Pancreas (tissue), 10 donors: ENCODE results near the gene RRAGD. TPM values are rescaled to one million over a fixed set of nuclear protein-coding genes. Genes with fewer than 3 reads are reported as not detected.

Source experiments
- ATAC-seq, 4 donors: fragments of 200-7000 bp; cut with Tn5 transposase; one replicate each; pipeline versions ENCODE4 v1.8.0 to v1.9.1; 2020; ENCODE audit warnings: mild to moderate bottlenecking in 4 of 4, moderate library complexity in 4 of 4
- DNase-seq, 6 donors: peaks; one replicate each; pipeline ENCODE4 v3.0.0-alpha.2; 2020
- FAIRE-seq: peaks from 2 replicates; lab custom pipeline; 2012; peaks lifted over from hg19 to GRCh38; lab: Jason Lieb, UNC
- H3K27ac ChIP-seq, 4 donors: fragments of 200-600 bp; sonication (generic); 1 replicate in 3 of 4; 2 replicates in 1 of 4; pipeline versions ENCODE4 v1.5.0 to v1.8.0; 2020
- H3K27me3 ChIP-seq, 4 donors: fragments of 200-600 bp; one replicate each; pipeline ENCODE4 v1.8.0; 2021
- H3K36me3 ChIP-seq, 3 donors: fragments of 200-600 bp; sonication (generic) in 1 of 3; one replicate each; pipeline versions ENCODE4 v1.5.0 to v1.8.0; 2020 to 2021
- H3K4me1 ChIP-seq, 3 donors: fragments of 200-600 bp; one replicate each; pipeline ENCODE4 v1.8.0; 2021
- H3K4me3 ChIP-seq, 4 donors: fragments of 200-600 bp; sonication (generic) in 2 of 4; one replicate each; pipeline versions ENCODE4 v1.5.0 to v1.8.0; 2020 to 2021
- H3K9me3 ChIP-seq, 4 donors: fragments of 200-600 bp; one replicate each; pipeline ENCODE4 v1.8.0; 2021
- WGBS, 2 donors: extraction: QIAGEN DNeasy Blood & Tissue Kit; methylation state at CpG; one replicate each; pipeline ENCODE4 v1.1.7; 2013; 5-methylcytosine and 5-hydroxymethylcytosine counted together
- intact Hi-C, 3 donors: fragments of 100-400 bp; cut with DNase I; formaldehyde crosslinking; loops; one replicate each; pipeline versions ENCODE4 v1.11.1 to v1.14.2; 2022
- polyA plus RNA-seq, 2 donors: library from polyadenylated mRNA; stranded (reverse); fragments of 200-250 nt; gene quantifications; one replicate each; pipeline ENCODE4 v1.2.3, GENCODE V29; 2013
- total RNA-seq, 6 donors: library from RNA; stranded (reverse); fragmentation: NEBNext Ultra II Directional in 4 of 6; extraction: Animal tissue kit (Norgen Biotek cat#: 25700) in 4 of 6; gene quantifications; one replicate each; pipeline versions ENCODE4 v1.2.1 to v1.2.4, GENCODE V29; 2021 to 2023
- TF ChIP-seq, protein P1 (sequence below), 4 donors: fragments of 200-600 bp; sonication (generic) in 3 of 4; IDR thresholded peaks; one replicate each; pipeline versions ENCODE4 v1.5.0 to v1.8.0; 2021; ENCODE audit warnings: antibody characterized with exemption in 4 of 4
- donor health status: healthy with polysubstance abuse.
- donor health status: DM: no; HTN: no; CAD: no; lungs with moderate emphysema.
- donor health status: DM: no; HTN: no; CAD: no.
- donor health status: control.
- donor health status: control.
- donor health status: Bipolar disorder and iron deficiency.
- donor health status: DM: yes; HTN: yes; CAD: no.
- donor health status: DM: no; HTN: no; CAD: no.
- donor health status: DM: no; HTN: no; CAD: no.
- donor health status: DM: yes; HTN: yes; CAD: no.

Gene RRAGD
- total RNA-seq (10 to 100 TPM in 4 of 6 donors, 1 to 10 TPM in 2; 7.6 to 15.4 (median 12.1) TPM), polyA plus RNA-seq (1 to 10 TPM; 2.8 to 6.2 TPM)

GRCh38 chr6:89412071-89413005, at the start of gene RRAGD:
Gene RRAGD (minus strand): TSS chr6:89412273. CDS start chr6:89411993, 280 bp downstream.
- Histone ChIP-seq H3K9me3 (no peaks in the 10 kb centered on the region), H3K36me3 (no peaks in the 10 kb centered on the region), H3K27me3 (no peaks in the 10 kb centered on the region), H3K27ac (peak within 1 kb of the TSS; percentile 35 to 76 (median 62)), H3K4me3 (peak within 1 kb of the TSS; percentile 74 to 95 (median 85)), H3K4me1 (peaks cover 0 to 5% (median 0%) of the 10 kb centered on the region in 3 donors)
- TF ChIP-seq, protein P1, sequence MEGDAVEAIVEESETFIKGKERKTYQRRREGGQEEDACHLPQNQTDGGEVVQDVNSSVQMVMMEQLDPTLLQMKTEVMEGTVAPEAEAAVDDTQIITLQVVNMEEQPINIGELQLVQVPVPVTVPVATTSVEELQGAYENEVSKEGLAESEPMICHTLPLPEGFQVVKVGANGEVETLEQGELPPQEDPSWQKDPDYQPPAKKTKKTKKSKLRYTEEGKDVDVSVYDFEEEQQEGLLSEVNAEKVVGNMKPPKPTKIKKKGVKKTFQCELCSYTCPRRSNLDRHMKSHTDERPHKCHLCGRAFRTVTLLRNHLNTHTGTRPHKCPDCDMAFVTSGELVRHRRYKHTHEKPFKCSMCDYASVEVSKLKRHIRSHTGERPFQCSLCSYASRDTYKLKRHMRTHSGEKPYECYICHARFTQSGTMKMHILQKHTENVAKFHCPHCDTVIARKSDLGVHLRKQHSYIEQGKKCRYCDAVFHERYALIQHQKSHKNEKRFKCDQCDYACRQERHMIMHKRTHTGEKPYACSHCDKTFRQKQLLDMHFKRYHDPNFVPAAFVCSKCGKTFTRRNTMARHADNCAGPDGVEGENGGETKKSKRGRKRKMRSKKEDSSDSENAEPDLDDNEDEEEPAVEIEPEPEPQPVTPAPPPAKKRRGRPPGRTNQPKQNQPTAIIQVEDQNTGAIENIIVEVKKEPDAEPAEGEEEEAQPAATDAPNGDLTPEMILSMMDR (IDR thresholded peaks at IDR 0.05), result no peak
- ATAC-seq, result peak; percentile 85 to 91 (median 86)
- intact Hi-C loops, result no loop called here
- FAIRE-seq, result no peak
- peak; percentile 57 to 85 (median 76) for DNase-seq
- WGBS, 2 donors, result 0 to 2% methylated on average over 62 to 85 of the region's 85 CpGs

DNA sequence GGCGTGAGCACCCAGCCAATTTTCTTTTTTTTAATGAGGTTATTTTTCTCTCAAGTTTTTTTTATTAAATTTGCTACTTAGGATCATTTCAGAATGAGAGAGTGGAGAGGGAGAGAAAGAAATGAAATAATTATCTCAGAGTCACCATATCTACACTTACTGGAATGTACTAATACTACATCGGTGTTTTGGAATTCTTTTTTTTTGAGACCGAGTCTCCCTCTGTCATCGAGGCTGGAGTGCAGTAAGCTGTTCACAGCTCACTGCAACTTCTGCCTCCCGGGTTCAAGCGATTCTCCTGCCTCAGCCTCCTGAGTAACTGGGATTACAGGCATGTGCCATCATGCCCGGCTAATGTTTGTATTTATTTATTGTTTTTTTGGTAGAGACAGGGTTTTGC, 48.6 kb upstream of the RRAGD start:
- H3K27ac ChIP-seq, result no peak overlapping the region
- H3K9me3 ChIP-seq, result no peaks in the 10 kb centered on the region
- intact Hi-C loops, result no loop called here
- no peak for DNase-seq
- no peak for ATAC-seq
- FAIRE-seq, result no peak
- WGBS, 2 donors, result 76 to 80% methylated on average over 7 of the region's 7 CpGs
- no peaks in the 10 kb centered on the region for H3K4me1 ChIP-seq
- H3K27me3 ChIP-seq, result no peaks in the 10 kb centered on the region
- no peak overlapping the region for H3K4me3 ChIP-seq
- TF ChIP-seq, protein P1 (IDR thresholded peaks at IDR 0.05), result no peak
- H3K36me3 ChIP-seq, result no peaks in the 10 kb centered on the region

DNA sequence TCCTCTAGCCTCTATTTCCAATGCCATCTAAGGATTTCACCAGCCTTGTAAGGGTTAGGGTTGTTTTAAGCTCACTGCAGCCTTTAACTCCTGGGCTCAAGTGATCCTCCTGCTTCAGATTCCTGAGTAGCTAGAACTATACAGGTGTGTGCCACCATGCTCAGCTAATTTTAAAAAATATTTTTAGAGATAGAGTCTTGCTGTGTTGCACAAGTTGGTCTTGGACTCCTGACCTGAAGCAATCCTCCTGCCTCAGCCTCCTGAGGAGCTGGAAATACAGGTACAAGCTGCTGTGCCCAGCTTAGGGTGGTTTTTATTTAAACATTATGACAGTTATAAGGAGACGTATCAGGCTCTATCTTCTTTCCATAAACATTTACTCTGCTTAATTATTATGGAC, 47.4 kb upstream of the RRAGD start:
- no peak overlapping the region for H3K27ac ChIP-seq
- intact Hi-C loops, result no loop called here
- H3K4me1 ChIP-seq, result no peaks in the 10 kb centered on the region
- no peaks in the 10 kb centered on the region for H3K27me3 ChIP-seq
- H3K9me3 ChIP-seq, result no peaks in the 10 kb centered on the region
- FAIRE-seq (no peak), ATAC-seq (no peak), DNase-seq (no peak)
- H3K36me3 ChIP-seq, result no peaks in the 10 kb centered on the region
- TF ChIP-seq, protein P1 (IDR thresholded peaks at IDR 0.05), result no peak
- 70 to 77% methylated on average over 1 of the region's 1 CpG for WGBS, 2 donors
- H3K4me3 ChIP-seq, result no peak overlapping the region

- Histone ChIP-seq H3K27me3 (no peaks in the 10 kb centered on the region), H3K27ac (no peak overlapping the region), H3K4me3 (no peak overlapping the region), H3K4me1 (no peaks in the 10 kb centered on the region), H3K9me3 (no peaks in the 10 kb centered on the region), H3K36me3 (no peaks in the 10 kb centered on the region)
- TF ChIP-seq, protein P1 (IDR thresholded peaks at IDR 0.05), result no peak
- no peak for ATAC-seq
- FAIRE-seq, result no peak
- 94 to 97% methylated on average over 5 of the region's 5 CpGs for WGBS, 2 donors
- no peak for DNase-seq
- intact Hi-C loops, result no loop called here
Measured at GRCh38 chr6:89458704-89459103, 46.6 kb upstream of the RRAGD start.

DNA sequence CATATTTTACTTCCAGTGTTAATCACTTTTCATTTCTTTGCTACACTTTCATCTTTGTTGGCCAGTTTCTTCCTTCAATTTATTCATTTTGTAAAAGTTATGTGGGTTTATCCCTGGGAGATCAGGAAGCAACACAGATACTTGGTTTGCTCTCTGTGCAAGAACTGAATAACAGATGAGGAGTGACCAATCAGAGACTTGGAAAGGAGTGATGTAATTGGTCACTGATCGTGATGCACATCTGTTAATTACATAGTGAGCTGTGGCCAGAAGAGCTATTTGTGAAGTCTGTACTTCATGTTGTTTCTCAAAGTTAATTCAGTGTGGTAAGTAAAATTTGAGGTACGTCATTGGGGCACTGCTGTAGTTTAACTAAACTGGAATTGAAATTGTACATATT, 42.2 kb upstream of the RRAGD start:
- H3K27me3 ChIP-seq, result no peaks in the 10 kb centered on the region
- ATAC-seq, result no peak
- no peaks in the 10 kb centered on the region for H3K9me3 ChIP-seq
- intact Hi-C loops, result no loop called here
- WGBS, 2 donors, result 82 to 86% methylated on average over 2 of the region's 2 CpGs
- no peaks in the 10 kb centered on the region for H3K36me3 ChIP-seq
- H3K27ac ChIP-seq, result no peak overlapping the region
- TF ChIP-seq, protein P1 (IDR thresholded peaks at IDR 0.05), result no peak
- no peak for FAIRE-seq
- H3K4me1 ChIP-seq, result no peaks in the 10 kb centered on the region
- H3K4me3 ChIP-seq, result no peak overlapping the region
- DNase-seq, result no peak
